HG03469 (cell line): ENCODE results near the gene ATP2B3.

Experiments used
- ATAC-seq: cut with Tn5 transposase; IDR thresholded peaks from one replicate; pipeline ENCODE4 v1.9.1; 2021; ENCODE audit warnings: mild to moderate bottlenecking, moderate library complexity, moderate number of reproducible peaks; ENCODE audit not compliant: unreplicated experiment

The ATP2B3 gene

GRCh38 chrX:153517423-153517822 is at the start of gene ATP2B3:
TSS of gene ATP2B3 (plus strand) at chrX:153517642. CDS start at chrX:153536248, 18,606 bp downstream.
- ATAC-seq = no peak

- ATAC-seq = no peak
These were observed 49.3 kb upstream of the ATP2B3 start for GRCh38 chrX:153468008-153468580.

GRCh38 chrX:153469811-153470410 is 47.5 kb upstream of the ATP2B3 start:
- ATAC-seq = peak; percentile 19

- peak; percentile 51 for ATAC-seq
These were observed 46.8 kb upstream of the ATP2B3 start, which contains the start of gene HAUS7 for GRCh38 chrX:153470411-153471363. TSS of gene HAUS7 (minus strand) at chrX:153470576. CDS start at chrX:153470557, 19 bp downstream.

- no peak for ATAC-seq
These were observed 45.7 kb upstream of the ATP2B3 start for GRCh38 chrX:153471663-153472280.

- ATAC-seq = no peak
These were observed 44.3 kb upstream of the ATP2B3 start for GRCh38 chrX:153473126-153473525.

- no peak for ATAC-seq
These were observed 43.2 kb upstream of the ATP2B3 start for GRCh38 chrX:153474266-153474665.

- no peak for ATAC-seq
These were observed 42.7 kb upstream of the ATP2B3 start for GRCh38 chrX:153474718-153475117.

GRCh38 chrX:153475271-153475670 is 42.2 kb upstream of the ATP2B3 start:
- ATAC-seq = no peak

- no peak for ATAC-seq
These were observed 41.6 kb upstream of the ATP2B3 start for GRCh38 chrX:153475751-153476281.

GRCh38 chrX:153476666-153477363 is 40.6 kb upstream of the ATP2B3 start:
- ATAC-seq = no peak

- no peak for ATAC-seq
These were observed 40.0 kb upstream of the ATP2B3 start for GRCh38 chrX:153477364-153477857.

- no peak for ATAC-seq
These were observed 39.5 kb upstream of the ATP2B3 start for GRCh38 chrX:153477901-153478300.

GRCh38 chrX:153478746-153479145 is 38.7 kb upstream of the ATP2B3 start:
- no peak for ATAC-seq

- no peak for ATAC-seq
These were observed 36.4 kb upstream of the ATP2B3 start for GRCh38 chrX:153481043-153481442.

GRCh38 chrX:153482376-153483015 is 34.9 kb upstream of the ATP2B3 start:
- no peak for ATAC-seq

GRCh38 chrX:153485396-153486080 is 31.9 kb upstream of the ATP2B3 start:
- ATAC-seq = no peak

GRCh38 chrX:153486171-153486570 is 31.3 kb upstream of the ATP2B3 start:
- no peak for ATAC-seq

- no peak for ATAC-seq
These were observed 29.8 kb upstream of the ATP2B3 start for GRCh38 chrX:153487590-153488071.
